HepG2 (cell line): Measurements from ENCODE around the gene TIRAP. TPM values are rescaled to one million over a fixed set of nuclear protein-coding genes. Genes with fewer than 3 reads are reported as not detected.

ENCODE experiments used
- ARNTL ChIP-seq: sonication (generic); formaldehyde crosslinking; IDR thresholded peaks from 2 replicates; pipeline ENCODE4 v1.4.0; 2020; ENCODE audit warnings: mild to moderate bottlenecking, missing genetic modification reagents
- CENPX ChIP-seq: sonication (generic); formaldehyde crosslinking; IDR thresholded peaks from 2 replicates; pipeline ENCODE4 v1.9.0; 2021; ENCODE audit warnings: mild to moderate bottlenecking, missing genetic modification reagents, moderate library complexity
- ETV5 ChIP-seq: IDR thresholded peaks from 2 replicates; pipeline ENCODE4 v1.6.1; 2018; ENCODE audit warnings: missing biosample characterization, missing genetic modification reagents, inconsistent platforms, borderline replicate concordance
- ETV6 ChIP-seq: sonication (generic); formaldehyde crosslinking; conservative IDR thresholded peaks from 2 replicates; pipeline ENCODE4 v1.4.0; 2020; ENCODE audit warnings: missing genetic modification reagents
- HOXA3 ChIP-seq: sonication (generic); formaldehyde crosslinking; IDR thresholded peaks from 2 replicates; pipeline ENCODE4 v1.5.0; 2020; ENCODE audit warnings: missing genetic modification reagents
- RXRA ChIP-seq: sonication (generic); formaldehyde crosslinking; IDR thresholded peaks from 2 replicates; pipeline ENCODE4 v1.5.1; 2020; ENCODE audit warnings: missing genetic modification reagents
- TBP ChIP-seq: sonication (generic); formaldehyde crosslinking; IDR thresholded peaks from 2 replicates; pipeline ENCODE4 v1.5.0; 2020; ENCODE audit warnings: missing genetic modification reagents
- TEAD2 ChIP-seq: sonication (generic); formaldehyde crosslinking; IDR thresholded peaks from 2 replicates; pipeline ENCODE4 v1.9.0; 2021; ENCODE audit warnings: missing genetic modification reagents
- ZBTB7B ChIP-seq: sonication (generic); formaldehyde crosslinking; IDR thresholded peaks from 2 replicates; pipeline ENCODE4 v1.4.0; 2020; ENCODE audit warnings: missing genetic modification reagents
- ZMYM2 ChIP-seq: sonication (generic); formaldehyde crosslinking; IDR thresholded peaks from 2 replicates; pipeline ENCODE4 v1.8.0; 2022; ENCODE audit warnings: mild to moderate bottlenecking, missing genetic modification reagents
- ZMYM4 ChIP-seq: sonication (generic); formaldehyde crosslinking; IDR thresholded peaks from 2 replicates; pipeline ENCODE4 v1.8.1; 2023; ENCODE audit warnings: mild to moderate bottlenecking, missing genetic modification reagents
- ZNF224 ChIP-seq: sonication (generic); formaldehyde crosslinking; IDR thresholded peaks from 2 replicates; pipeline ENCODE4 v1.5.0; 2020; ENCODE audit warnings: mild to moderate bottlenecking, missing genetic modification reagents
- ZNF430 ChIP-seq: sonication (generic); formaldehyde crosslinking; IDR thresholded peaks from 2 replicates; pipeline ENCODE4 v1.9.0; 2021; ENCODE audit warnings: mild to moderate bottlenecking, missing genetic modification reagents
- ZNF557 ChIP-seq: sonication (generic); formaldehyde crosslinking; IDR thresholded peaks from 2 replicates; pipeline ENCODE4 v1.4.0; 2020; ENCODE audit warnings: missing genetic modification reagents
- polyA plus RNA-seq, 8 experiments: library from polyadenylated mRNA; depleted of rRNA in 3 of 8; stranded (reverse) in 7 of 8; unstranded in 1 of 8; fragments of >200 nt; fragmentation: Illumina TruSeq in 4 of 8; extraction: Trizol in 4 of 8; gene quantifications; 2 replicates each; pipeline versions ENCODE4 v1.2.1 to v1.2.3, GENCODE V29; 2011 to 2016; ENCODE audit warnings: low read depth in 4 of 8, missing spikeins in 1 of 8, mixed read lengths in 1 of 8; ENCODE audit not compliant: insufficient read depth in 1 of 8
- total RNA-seq, 5 experiments: library from RNA; depleted of rRNA; stranded (reverse); fragments of >200 nt; fragmentation: Illumina TruSeq; extraction: Trizol; gene quantifications; 2 replicates each; pipeline ENCODE4 v1.2.3, GENCODE V29; 2016; ENCODE audit warnings: low read depth in 1 of 5
- TF ChIP-seq, protein P1 (sequence below): sonication (generic); formaldehyde crosslinking; IDR thresholded peaks from 2 replicates; pipeline ENCODE4 v1.8.1; 2023; ENCODE audit warnings: mild to moderate bottlenecking, missing genetic modification reagents
- TF ChIP-seq, protein P2 (sequence below): sonication (generic); formaldehyde crosslinking; conservative IDR thresholded peaks from 2 replicates; pipeline ENCODE4 v1.8.1; 2023; ENCODE audit warnings: missing genetic modification reagents
- TF ChIP-seq, protein P3 (sequence below): sonication (generic); formaldehyde crosslinking; IDR thresholded peaks from 2 replicates; pipeline ENCODE4 v1.8.1; 2023; ENCODE audit warnings: mild to moderate bottlenecking, missing genetic modification reagents, borderline replicate concordance
- TF ChIP-seq, protein P4 (sequence below): sonication (generic); formaldehyde crosslinking; IDR thresholded peaks from 2 replicates; pipeline ENCODE4 v1.5.1; 2020; ENCODE audit warnings: mild to moderate bottlenecking, missing genetic modification reagents
- TF ChIP-seq, protein P5 (sequence below), 2 experiments: sonication (generic) in 1 of 2; formaldehyde crosslinking in 1 of 2; IDR thresholded peaks; 2 replicates each; pipeline versions ENCODE4 v1.5.1 to v1.6.1; 2011 to 2020; ENCODE audit warnings: borderline replicate concordance in 1 of 2, low read depth in 1 of 2, low read length in 1 of 2, mild to moderate bottlenecking in 1 of 2, missing genetic modification reagents in 1 of 2, moderate library complexity in 1 of 2
- TF ChIP-seq, protein P6 (sequence below): sonication (generic); formaldehyde crosslinking; IDR thresholded peaks from 2 replicates; pipeline ENCODE4 v1.8.0; 2022; ENCODE audit warnings: missing genetic modification reagents, mild to moderate bottlenecking, borderline replicate concordance

TIRAP gene
- total and polyA plus RNA-seq, 2 of the 13 experiments (the other 11 are each of a cell fraction or from before 2014, with no cell fraction given), result 5.4 to 5.7 TPM

DNA sequence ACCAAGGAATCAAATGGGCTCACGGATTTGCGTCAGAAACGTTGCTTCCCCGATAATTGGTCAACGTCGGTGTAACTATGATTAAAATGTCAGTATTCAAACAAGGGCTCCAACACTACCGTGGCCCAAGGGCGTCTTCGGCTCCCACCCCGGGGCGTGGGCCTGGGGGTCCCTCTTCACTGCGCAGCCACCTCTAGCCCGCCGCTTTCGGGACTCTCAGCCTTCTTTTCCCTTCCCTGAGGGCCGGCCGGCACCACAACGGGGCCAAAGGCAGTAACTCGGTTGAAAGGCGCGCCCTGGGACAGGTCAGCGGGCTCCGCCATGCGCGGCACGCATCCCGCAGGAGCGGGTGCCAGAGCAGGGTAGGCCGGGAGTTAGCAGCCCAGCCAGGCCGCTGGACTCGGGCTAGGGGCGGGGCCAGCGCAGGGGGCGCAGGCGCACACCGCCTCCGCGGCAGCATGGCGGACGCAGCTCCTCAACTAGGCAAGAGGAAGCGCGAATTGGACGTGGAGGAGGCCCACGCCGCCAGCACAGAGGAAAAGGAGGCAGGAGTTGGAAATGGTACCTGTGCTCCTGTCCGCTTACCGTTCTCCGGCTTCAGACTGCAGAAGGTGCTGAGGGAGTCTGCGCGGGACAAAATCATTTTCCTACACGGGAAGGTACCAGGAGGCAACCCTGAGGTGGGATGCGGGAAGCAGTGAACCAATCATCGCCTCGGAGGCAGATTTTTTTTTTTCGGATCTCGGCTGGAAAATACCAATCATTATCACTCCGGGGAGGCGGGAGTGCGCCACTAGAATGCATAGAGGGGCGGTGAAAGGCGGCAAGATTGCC lies 20.9 kb downstream of the TIRAP start, which contains the start of gene DCPS (continued):
- TF ChIP-seq, protein P1, sequence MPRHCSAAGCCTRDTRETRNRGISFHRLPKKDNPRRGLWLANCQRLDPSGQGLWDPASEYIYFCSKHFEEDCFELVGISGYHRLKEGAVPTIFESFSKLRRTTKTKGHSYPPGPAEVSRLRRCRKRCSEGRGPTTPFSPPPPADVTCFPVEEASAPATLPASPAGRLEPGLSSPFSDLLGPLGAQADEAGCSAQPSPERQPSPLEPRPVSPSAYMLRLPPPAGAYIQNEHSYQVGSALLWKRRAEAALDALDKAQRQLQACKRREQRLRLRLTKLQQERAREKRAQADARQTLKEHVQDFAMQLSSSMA, result peak; percentile 87
- 0 out of 2 replicates have a peak, but pooled peaks have one; percentile 15 for TF ChIP-seq TEAD2
- TF ChIP-seq, protein P2, sequence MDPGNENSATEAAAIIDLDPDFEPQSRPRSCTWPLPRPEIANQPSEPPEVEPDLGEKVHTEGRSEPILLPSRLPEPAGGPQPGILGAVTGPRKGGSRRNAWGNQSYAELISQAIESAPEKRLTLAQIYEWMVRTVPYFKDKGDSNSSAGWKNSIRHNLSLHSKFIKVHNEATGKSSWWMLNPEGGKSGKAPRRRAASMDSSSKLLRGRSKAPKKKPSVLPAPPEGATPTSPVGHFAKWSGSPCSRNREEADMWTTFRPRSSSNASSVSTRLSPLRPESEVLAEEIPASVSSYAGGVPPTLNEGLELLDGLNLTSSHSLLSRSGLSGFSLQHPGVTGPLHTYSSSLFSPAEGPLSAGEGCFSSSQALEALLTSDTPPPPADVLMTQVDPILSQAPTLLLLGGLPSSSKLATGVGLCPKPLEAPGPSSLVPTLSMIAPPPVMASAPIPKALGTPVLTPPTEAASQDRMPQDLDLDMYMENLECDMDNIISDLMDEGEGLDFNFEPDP (CRISPR knock-in tag), result no peak
- TF ChIP-seq CENPX, result no peak
- TF ChIP-seq, protein P3, sequence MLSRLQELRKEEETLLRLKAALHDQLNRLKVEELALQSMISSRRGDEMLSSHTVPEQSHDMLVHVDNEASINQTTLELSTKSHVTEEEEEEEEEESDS, result no peak
- peak; percentile 89; the same call in 1 of the 2 replicates for TF ChIP-seq ZNF557 (CRISPR knock-in tag)
- peak; percentile 93 for TF ChIP-seq HOXA3 (CRISPR knock-in tag)
- TF ChIP-seq, protein P4, sequence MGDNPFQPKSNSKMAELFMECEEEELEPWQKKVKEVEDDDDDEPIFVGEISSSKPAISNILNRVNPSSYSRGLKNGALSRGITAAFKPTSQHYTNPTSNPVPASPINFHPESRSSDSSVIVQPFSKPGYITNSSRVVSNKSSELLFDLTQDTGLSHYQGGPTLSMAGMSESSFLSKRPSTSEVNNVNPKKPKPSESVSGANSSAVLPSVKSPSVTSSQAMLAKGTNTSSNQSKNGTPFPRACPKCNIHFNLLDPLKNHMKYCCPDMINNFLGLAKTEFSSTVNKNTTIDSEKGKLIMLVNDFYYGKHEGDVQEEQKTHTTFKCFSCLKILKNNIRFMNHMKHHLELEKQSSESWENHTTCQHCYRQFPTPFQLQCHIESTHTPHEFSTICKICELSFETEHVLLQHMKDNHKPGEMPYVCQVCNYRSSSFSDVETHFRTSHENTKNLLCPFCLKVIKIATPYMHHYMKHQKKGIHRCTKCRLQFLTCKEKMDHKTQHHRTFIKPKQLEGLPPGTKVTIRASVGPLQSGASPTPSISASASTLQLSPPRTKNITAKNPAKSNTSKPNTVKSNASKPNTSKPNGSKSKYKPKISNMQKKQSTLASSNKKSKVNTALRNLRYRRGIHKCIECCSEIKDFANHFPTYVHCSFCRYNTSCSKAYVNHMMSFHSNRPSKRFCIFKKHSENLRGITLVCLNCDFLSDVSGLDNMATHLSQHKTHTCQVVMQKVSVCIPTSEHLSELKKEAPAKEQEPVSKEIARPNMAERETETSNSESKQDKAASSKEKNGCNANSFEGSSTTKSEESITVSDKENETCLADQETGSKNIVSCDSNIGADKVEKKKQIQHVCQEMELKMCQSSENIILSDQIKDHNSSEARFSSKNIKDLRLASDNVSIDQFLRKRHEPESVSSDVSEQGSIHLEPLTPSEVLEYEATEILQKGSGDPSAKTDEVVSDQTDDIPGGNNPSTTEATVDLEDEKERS (CRISPR knock-in tag), result peak; percentile 41; the same call in 1 of the 2 replicates
- TF ChIP-seq RXRA (CRISPR knock-in tag), result peak; percentile 83
- TF ChIP-seq ETV5 (CRISPR knock-in tag), result 0 out of 2 replicates have a peak, but pooled peaks have one; percentile 36
- no peak for TF ChIP-seq TBP (CRISPR knock-in tag)
- peak; percentile 91 for TF ChIP-seq ZNF430 (CRISPR knock-in tag)
- no peak for TF ChIP-seq ZNF224 (CRISPR knock-in tag)
- no peak for TF ChIP-seq ZMYM2 (CRISPR knock-in tag)
- TF ChIP-seq ETV6 (CRISPR knock-in tag), result peak; percentile 85
- TF ChIP-seq, protein P5, sequence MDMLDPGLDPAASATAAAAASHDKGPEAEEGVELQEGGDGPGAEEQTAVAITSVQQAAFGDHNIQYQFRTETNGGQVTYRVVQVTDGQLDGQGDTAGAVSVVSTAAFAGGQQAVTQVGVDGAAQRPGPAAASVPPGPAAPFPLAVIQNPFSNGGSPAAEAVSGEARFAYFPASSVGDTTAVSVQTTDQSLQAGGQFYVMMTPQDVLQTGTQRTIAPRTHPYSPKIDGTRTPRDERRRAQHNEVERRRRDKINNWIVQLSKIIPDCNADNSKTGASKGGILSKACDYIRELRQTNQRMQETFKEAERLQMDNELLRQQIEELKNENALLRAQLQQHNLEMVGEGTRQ (IDR thresholded peaks at IDR 0.05; ENCODE audit: low read depth, low read length), result no peak
- TF ChIP-seq, protein P5 (CRISPR knock-in tag; IDR thresholded peaks at IDR 0.05; ENCODE audit: borderline replicate concordance), result no peak
- TF ChIP-seq ARNTL (CRISPR knock-in tag), result peak; percentile 60; the same call in 1 of the 2 replicates
- TF ChIP-seq, protein P6, sequence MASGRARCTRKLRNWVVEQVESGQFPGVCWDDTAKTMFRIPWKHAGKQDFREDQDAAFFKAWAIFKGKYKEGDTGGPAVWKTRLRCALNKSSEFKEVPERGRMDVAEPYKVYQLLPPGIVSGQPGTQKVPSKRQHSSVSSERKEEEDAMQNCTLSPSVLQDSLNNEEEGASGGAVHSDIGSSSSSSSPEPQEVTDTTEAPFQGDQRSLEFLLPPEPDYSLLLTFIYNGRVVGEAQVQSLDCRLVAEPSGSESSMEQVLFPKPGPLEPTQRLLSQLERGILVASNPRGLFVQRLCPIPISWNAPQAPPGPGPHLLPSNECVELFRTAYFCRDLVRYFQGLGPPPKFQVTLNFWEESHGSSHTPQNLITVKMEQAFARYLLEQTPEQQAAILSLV (CRISPR knock-in tag), result peak; percentile 93
- peak; percentile 88 for TF ChIP-seq ZBTB7B (CRISPR knock-in tag)
- peak; percentile 73 for TF ChIP-seq ZMYM4 (CRISPR knock-in tag)
